GM12878 (cell line): ENCODE results near the gene PDCD6IP. TPM values are rescaled to one million over a fixed set of nuclear protein-coding genes. Genes with fewer than 3 reads are reported as not detected.

ENCODE experiments used
- ATAC-seq: fragments of 200-7000 bp; cut with Tn5 transposase; 3 replicates; pipeline ENCODE4 v1.9.1; 2020; ENCODE audit warnings: mild to moderate bottlenecking, moderate library complexity
- BruUV-seq: library from RNA; stranded (reverse); fragments of 400-500 nt; replicated peaks from 2 replicates; lab custom pipeline; 2021; lab: Mats Ljungman, UMichigan
- CTCF ChIA-PET: fragments of 300-600 bp; sonication (Branson Sonifier 250); formaldehyde crosslinking; extraction: SDS; loops from one replicate; lab custom pipeline; 2021; ENCODE audit warnings: inconsistent platforms; lab: Yijun Ruan, JAX
- POLR2A ChIA-PET: fragments of 350-600 bp; formaldehyde crosslinking; extraction: SDS; loops from one replicate; lab custom pipeline; 2021; ENCODE audit warnings: inconsistent platforms; lab: Charles Lee
- RAD21 ChIA-PET: fragments of 300-600 bp; sonication (Branson Sonifier 250); formaldehyde crosslinking; loops from one replicate; lab custom pipeline; 2023; ENCODE audit warnings: antibody characterized with exemption; ENCODE audit not compliant: unreplicated experiment; lab: Charles Lee
- SMC1A ChIA-PET: fragments of 300-600 bp; sonication (Branson Sonifier 250); formaldehyde crosslinking; loops from one replicate; lab custom pipeline; 2023; ENCODE audit not compliant: unreplicated experiment, uncharacterized antibody; lab: Charles Lee
- DNase-seq: peaks from one replicate; pipeline ENCODE4 v3.0.0-alpha.2; 2011; ENCODE audit warnings: low read depth, low spot score
- FAIRE-seq: peaks from 3 replicates; lab custom pipeline; 2011; peaks lifted over from hg19 to GRCh38; lab: Jason Lieb, UNC
- H2AFZ ChIP-seq: 2 replicates; pipeline ENCODE4 v1.6.0; 2011; ENCODE audit warnings: low read depth, low read length, control low read depth; ENCODE audit not compliant: control insufficient read depth
- H3K27ac ChIP-seq: 2 replicates; pipeline ENCODE4 v1.5.1; 2011; ENCODE audit warnings: control low read depth; ENCODE audit not compliant: control insufficient read depth, insufficient read depth
- H3K27me3 ChIP-seq, 2 experiments: replicated peaks in 1 of 2; 2 replicates each; pipeline versions ENCODE4 v1.6.0 to v1.6.1; 2011; ENCODE audit warnings: low read length in 1 of 2; ENCODE audit not compliant: control insufficient read depth in 2 of 2, insufficient read depth in 2 of 2
- H3K36me3 ChIP-seq, 2 experiments: 2 replicates each; pipeline ENCODE4 v1.5.1; 2011; ENCODE audit warnings: low read length in 1 of 2; ENCODE audit not compliant: control insufficient read depth in 2 of 2, insufficient read depth in 2 of 2
- H3K4me1 ChIP-seq: 2 replicates; pipeline ENCODE4 v1.6.1; 2011; ENCODE audit warnings: mild to moderate bottlenecking, low read length, moderate library complexity, mixed read lengths; ENCODE audit not compliant: control insufficient read depth, insufficient read depth
- H3K4me2 ChIP-seq: 2 replicates; pipeline ENCODE4 v1.6.0; 2011; ENCODE audit warnings: control low read depth; ENCODE audit not compliant: control insufficient read depth, insufficient read depth
- H3K4me3 ChIP-seq: fragments of 200-600 bp; sonication (generic); 2 replicates; pipeline ENCODE4 v1.5.1; 2016
- H3K79me2 ChIP-seq: 2 replicates; pipeline ENCODE4 v1.6.0; 2011; ENCODE audit warnings: low read length; ENCODE audit not compliant: control insufficient read depth, insufficient read depth
- H3K9ac ChIP-seq: 2 replicates; pipeline ENCODE4 v1.8.0; 2011; ENCODE audit warnings: low read length, control low read depth, mixed read lengths; ENCODE audit not compliant: control insufficient read depth, insufficient read depth
- H3K9me3 ChIP-seq: replicated peaks from 3 replicates; pipeline ENCODE4 v1.5.1; 2011; ENCODE audit warnings: mild to moderate bottlenecking, low read length; ENCODE audit not compliant: control insufficient read depth, insufficient read depth
- H4K20me1 ChIP-seq: 2 replicates; pipeline ENCODE4 v1.6.0; 2011; ENCODE audit not compliant: control insufficient read depth, insufficient read depth
- CTCF ChIP-seq, 3 experiments: IDR thresholded peaks in 2 of 3; conservative IDR thresholded peaks in 1 of 3; 2 replicates each; pipeline ENCODE4 v1.5.1; 2011; ENCODE audit warnings: low read depth in 3 of 3, low read length in 3 of 3, mild to moderate bottlenecking in 3 of 3, control low read depth in 2 of 3, moderate library complexity in 2 of 3, inconsistent platforms in 1 of 3, mixed read lengths in 1 of 3; ENCODE audit not compliant: control insufficient read depth in 2 of 3, insufficient read depth in 1 of 3; ENCODE audit errors: extremely low read depth in 1 of 3
- SIN3A ChIP-seq: IDR thresholded peaks from 2 replicates; pipeline ENCODE4 v1.6.1; 2012; ENCODE audit warnings: low read depth, low read length, improper control_type of control experiment
- WGBS: methylation state at CpG from one replicate; pipeline ENCODE4 v1.1.6; 2016; ENCODE audit warnings: low lambda C conversion rate; ENCODE audit not compliant: insufficient replicate concordance, insufficient coverage; ENCODE audit errors: missing lambda C conversion rate; 5-methylcytosine and 5-hydroxymethylcytosine counted together
- in situ Hi-C: fragments of 300-500 bp; cut with MboI; formaldehyde crosslinking; loops from 9 replicates; pipeline ENCODE4 v1.14.3; 2018; ENCODE audit warnings: mixed read lengths
- intact Hi-C: fragments of 100-400 bp; cut with micrococcal nuclease; formaldehyde crosslinking; loops from one replicate; pipeline ENCODE4 v1.14.2; 2022; ENCODE audit not compliant: unreplicated experiment
- polyA plus RNA-seq, 11 experiments: library from polyadenylated mRNA; depleted of rRNA in 4 of 11; unstranded in 6 of 11; stranded (reverse) in 5 of 11; fragments of >200 nt; fragmentation: Nextera tagmentation in 4 of 11; fragmentation: Illumina TruSeq in 1 of 11; extraction: Ambion mirVana in 4 of 11; extraction: Trizol in 1 of 11; gene quantifications; 1 replicate in 1 of 11; 2 replicates in 10 of 11; pipeline versions ENCODE4 v1.2.1 to v1.2.3, GENCODE V29; 2011 to 2016; ENCODE audit warnings: inconsistent platforms in 2 of 11, missing spikeins in 2 of 11, low read depth in 1 of 11
- total RNA-seq, 4 experiments: library from RNA; depleted of rRNA in 3 of 4; stranded (reverse); fragments of >200 nt in 3 of 4; fragmentation: Illumina TruSeq in 1 of 4; extraction: Trizol in 1 of 4; gene quantifications; 2 replicates each; pipeline versions ENCODE4 v1.2.1 to v1.2.3, GENCODE V29; 2013 to 2021

Gene PDCD6IP
- total and polyA plus RNA-seq, 10 of the 15 experiments (the other 5 are each of a cell fraction or from before 2014, with no cell fraction given), result 16.0 to 169 (median 81.2) TPM

- no peak overlapping the region for H3K9ac ChIP-seq
- H3K27ac ChIP-seq, result no peak overlapping the region
- ChIA-PET POLR2A (no interaction called here), SMC1A (interaction anchor here (0.6 to 3.2 kb wide), 18 partner anchors 9 to 804 kb away, joined by 3 to 60 read pairs (median 3); no protein-coding TSS in a partner anchor), RAD21 (interaction anchor here (0.8 to 3.0 kb wide), 14 partner anchors 9 to 898 kb away, joined by 3 to 66 read pairs (median 3); no protein-coding TSS in a partner anchor), CTCF (interaction anchor here (0.6 to 11.1 kb wide), 36 partner anchors 9 to 1688 kb away, joined by 3 to 170 read pairs (median 4); no protein-coding TSS in a partner anchor)
- no peaks in the 10 kb centered on the region for H4K20me1 ChIP-seq
- intact Hi-C loops, result loop anchor here (1.0 to 10.0 kb wide), 4 partner anchors 133 to 800 kb away; no protein-coding TSS in a partner anchor
- ATAC-seq (peak; percentile 80), FAIRE-seq (no peak), DNase-seq (no peak)
- no peak overlapping the region for H3K4me3 ChIP-seq
- peak overlapping the region; percentile 30; the same call in 1 of the 2 replicates for H3K4me2 ChIP-seq
- H3K27me3 ChIP-seq, result no peaks in the 10 kb centered on the region
- 66% methylated on average over 12 of the region's 12 CpGs for WGBS
- H2AFZ ChIP-seq, result peak overlapping the region; percentile 64
- no peaks in the 10 kb centered on the region for H3K9me3 ChIP-seq
- H3K4me1 ChIP-seq, result peaks cover 4% of the 10 kb centered on the region; the same call in 1 of the 2 replicates
- no peak for TF ChIP-seq SIN3A
- peak in 2 of 3 experiments; percentile 33 to 36; a peak in 4 of 6 replicates for TF ChIP-seq CTCF (IDR thresholded peaks at IDR 0.05 in 2 of 3, conservative IDR thresholded peaks at IDR 0.05 in 1 of 3; ENCODE audit: control insufficient read depth in 2 of 3, extremely low read depth in 1 of 3, insufficient read depth in 1 of 3, low read depth in 3 of 3, low read length in 3 of 3)
- in situ Hi-C loops, result loop anchor here (5.0 kb wide), 1 partner anchor 798 kb away; no protein-coding TSS in a partner anchor
- BruUV-seq, result no TSS peak
- H3K79me2 ChIP-seq, result no peaks in the 10 kb centered on the region
- no peaks in the 10 kb centered on the region for H3K36me3 ChIP-seq
Observed at GRCh38 chr3:33883951-33884561, 85.6 kb downstream of the PDCD6IP start.
